GM18868 (cell line): ENCODE measurements around the gene TWSG1.

Source experiments
- ATAC-seq: cut with Tn5 transposase; IDR thresholded peaks from one replicate; pipeline ENCODE4 v1.9.1; 2021; ENCODE audit warnings: mild to moderate bottlenecking, moderate library complexity; ENCODE audit not compliant: unreplicated experiment

Gene TWSG1

GRCh38 chr18:9334329-9334972 lies at the start of gene TWSG1:
Gene TWSG1, plus strand, starts transcription at chr18:9334773. Its CDS starts 2,457 bp downstream, at chr18:9337230.
- ATAC-seq, result peak; percentile 83

GRCh38 chr18:9285604-9286003 lies 49.0 kb upstream of the TWSG1 start:
- no peak for ATAC-seq

- ATAC-seq, result no peak
Observed at GRCh38 chr18:9287036-9287435, 47.5 kb upstream of the TWSG1 start.

GRCh38 chr18:9289698-9290097 lies 44.9 kb upstream of the TWSG1 start:
- no peak for ATAC-seq

GRCh38 chr18:9290156-9290555 lies 44.4 kb upstream of the TWSG1 start:
- no peak for ATAC-seq

GRCh38 chr18:9292047-9292446 lies 42.5 kb upstream of the TWSG1 start:
- ATAC-seq, result no peak

GRCh38 chr18:9293948-9294347 lies 40.6 kb upstream of the TWSG1 start:
- ATAC-seq, result no peak

- ATAC-seq, result no peak
Observed at GRCh38 chr18:9296233-9297006, 38.2 kb upstream of the TWSG1 start.

GRCh38 chr18:9297007-9297393 lies 37.6 kb upstream of the TWSG1 start:
- ATAC-seq, result no peak

- no peak for ATAC-seq
Observed at GRCh38 chr18:9304388-9305070, 30.0 kb upstream of the TWSG1 start.

GRCh38 chr18:9319333-9319732 lies 15.2 kb upstream of the TWSG1 start:
- ATAC-seq, result no peak

GRCh38 chr18:9321017-9321452 lies 13.5 kb upstream of the TWSG1 start:
- no peak for ATAC-seq

- no peak for ATAC-seq
Observed at GRCh38 chr18:9321736-9322135, 12.8 kb upstream of the TWSG1 start.

- no peak for ATAC-seq
Observed at GRCh38 chr18:9322744-9323143, 11.8 kb upstream of the TWSG1 start.

GRCh38 chr18:9323750-9324445 lies 10.7 kb upstream of the TWSG1 start:
- no peak for ATAC-seq

GRCh38 chr18:9325716-9326115 lies 8.9 kb upstream of the TWSG1 start:
- no peak for ATAC-seq

- no peak for ATAC-seq
Observed at GRCh38 chr18:9328776-9329175, 5.8 kb upstream of the TWSG1 start.

- no peak for ATAC-seq
Observed at GRCh38 chr18:9329471-9329870, 5.1 kb upstream of the TWSG1 start.

GRCh38 chr18:9330419-9330818 lies 4.2 kb upstream of the TWSG1 start:
- ATAC-seq, result no peak

- peak; percentile 29 for ATAC-seq
Observed at GRCh38 chr18:9333441-9334328, 888 bp upstream of the TWSG1 start.
